ENCODE data around the gene TGM3. TPM values are rescaled to one million over a fixed set of nuclear protein-coding genes. Genes with fewer than 3 reads are reported as not detected.

TGM3 gene
- total and polyA plus RNA-seq, 2 of the 4 experiments (the other 2 are of a cell fraction) = not detected

- Histone ChIP-seq H3K4me3 (ENCODE audit: insufficient read depth, low read depth, low read length) (no peak overlapping the region), H3K9ac (ENCODE audit: low read depth, low read length) (no peak overlapping the region), H2AK5ac (ENCODE audit: low read depth, low read length) (no peak overlapping the region), H3K27me3 (ENCODE audit: control insufficient read depth, insufficient read depth, low read length) (peaks cover 13% of the 10 kb centered on the region), H2BK20ac (ENCODE audit: low read depth, low read length) (no peak overlapping the region), H3K9me3 (ENCODE audit: control insufficient read depth, insufficient read depth, low read length) (no peaks in the 10 kb centered on the region), H3K9me1 (ENCODE audit: insufficient read depth, low read length) (no peaks in the 10 kb centered on the region), H3K4me1 (ENCODE audit: control insufficient read depth, insufficient read depth, low read length) (no peaks in the 10 kb centered on the region), H3K27ac (ENCODE audit: insufficient read depth, low read length) (no peak overlapping the region), H2BK5ac (ENCODE audit: low read depth, low read length, poor library complexity, severe bottlenecking) (no peak overlapping the region), H3K56ac (ENCODE audit: extremely low read depth, insufficient read depth, low read length) (no peak overlapping the region), H3K4ac (ENCODE audit: low read depth, low read length) (no peak overlapping the region), H3K36me3 (ENCODE audit: control insufficient read depth, insufficient read depth, low read length) (no peaks in the 10 kb centered on the region), H3K4me2 (ENCODE audit: low read depth, low read length) (no peak overlapping the region), H3K79me1 (ENCODE audit: low read depth in 1 of 2, low read length in 2 of 2) (no peaks in the 10 kb centered on the region), H2AK9ac (replicated peaks; ENCODE audit: low read depth, low read length, poor library complexity) (no peak overlapping the region), H4K8ac (ENCODE audit: low read depth in 2 of 2, low read length in 2 of 2) (no peak overlapping the region), H4K20me1 (ENCODE audit: insufficient read depth, low read length) (no peaks in the 10 kb centered on the region), H3K18ac (ENCODE audit: low read depth, low read length) (no peak overlapping the region), H4K91ac (ENCODE audit: insufficient read depth, low read depth, low read length) (no peak overlapping the region), H3K14ac (replicated peaks; ENCODE audit: low read depth, low read length) (no peak overlapping the region), H2BK15ac (ENCODE audit: low read depth, low read length) (no peak overlapping the region), H4K5ac (ENCODE audit: low read depth, low read length) (no peak overlapping the region), H3K23ac (ENCODE audit: low read depth, low read length) (no peak overlapping the region), H2BK120ac (ENCODE audit: low read depth, low read length) (no peak overlapping the region), H2AFZ (replicated peaks; ENCODE audit: low read length, poor library complexity) (no peak overlapping the region)
- TF ChIP-seq NFE2L2 (IDR thresholded peaks at IDR 0.05; ENCODE audit: low read depth, low read length) = no peak
- no peak for TF ChIP-seq CHD1 (IDR thresholded peaks at IDR 0.05; ENCODE audit: low read depth, low read length)
- no peak for TF ChIP-seq SMC3 (IDR thresholded peaks at IDR 0.05; ENCODE audit: low read depth, low read length)
- no peak for TF ChIP-seq ELK1 (IDR thresholded peaks at IDR 0.05; ENCODE audit: borderline replicate concordance, low read depth, low read length)
- TF ChIP-seq RCOR1 (IDR thresholded peaks at IDR 0.05; ENCODE audit: insufficient replicate concordance, low read length) = no peak
- TF ChIP-seq RAD21 (IDR thresholded peaks at IDR 0.05; ENCODE audit: low read length) = no peak
- no peak for TF ChIP-seq CTCF (conservative IDR thresholded peaks at IDR 0.05; ENCODE audit: low read depth, low read length)
- no peak for TF ChIP-seq MXI1 (IDR thresholded peaks at IDR 0.05; ENCODE audit: borderline replicate concordance, low read depth, low read length)
- no peak for TF ChIP-seq USF2 (IDR thresholded peaks at IDR 0.05; ENCODE audit: low read depth, low read length)
- TF ChIP-seq BHLHE40 (IDR thresholded peaks at IDR 0.05; ENCODE audit: low read depth, low read length) = no peak
- 40% methylated on average over 1 of the region's 6 CpGs; no CpG with 5 or more reads in 1 of the 2 experiments for WGBS, 2 experiments (ENCODE audit: extremely low coverage in 2 of 2, insufficient read length in 1 of 2)
- ATAC-seq (ENCODE audit: low read depth) = no peak
- no peak for DNase-seq
- CTCF ChIA-PET = no interaction called here
- in situ Hi-C loops (cut with MboI; ENCODE audit: low sequenced_read_pairs) = no loop called here
- no TSS peak for BruUV-seq (replicated peaks)
- dilution Hi-C loops (cut with HindIII; ENCODE audit: low sequenced_read_pairs, unreplicated experiment) = no loop called here
- POLR2A ChIA-PET (ENCODE audit: unreplicated experiment) = no interaction called here
- intact Hi-C loops (cut with micrococcal nuclease) = no loop called here
These were observed 38.0 kb downstream of the TGM3 start for GRCh38 chr20:2333821-2334220.
